ENCODE results near the gene MLC1.

MLC1 gene

GRCh38 chr22:50085211-50085972, at the start of gene MLC1:
TSS of gene MLC1 (minus strand) at chr22:50085426. CDS start at chr22:50084902, 524 bp downstream.
- in situ Hi-C loops (cut with HindIII; ENCODE audit: low sequenced_read_pairs) = no loop called here

GRCh38 chr22:50134481-50134880, 49.3 kb upstream of the MLC1 start:
- in situ Hi-C loops (cut with HindIII; ENCODE audit: low sequenced_read_pairs) = no loop called here

- in situ Hi-C loops (cut with HindIII; ENCODE audit: low sequenced_read_pairs) = no loop called here
Measured at GRCh38 chr22:50131894-50132293, 46.7 kb upstream of the MLC1 start.

- in situ Hi-C loops (cut with HindIII; ENCODE audit: low sequenced_read_pairs) = no loop called here
Measured at GRCh38 chr22:50129121-50129736, 44.0 kb upstream of the MLC1 start.

- in situ Hi-C loops (cut with HindIII; ENCODE audit: low sequenced_read_pairs) = no loop called here
Measured at GRCh38 chr22:50125029-50125428, 39.8 kb upstream of the MLC1 start.

GRCh38 chr22:50123119-50123518, 37.9 kb upstream of the MLC1 start:
- in situ Hi-C loops (cut with HindIII; ENCODE audit: low sequenced_read_pairs) = no loop called here

- in situ Hi-C loops (cut with HindIII; ENCODE audit: low sequenced_read_pairs) = no loop called here
Measured at GRCh38 chr22:50121202-50121740, 36.0 kb upstream of the MLC1 start.

GRCh38 chr22:50119768-50120251, 34.6 kb upstream of the MLC1 start:
- in situ Hi-C loops (cut with HindIII; ENCODE audit: low sequenced_read_pairs) = no loop called here

GRCh38 chr22:50119169-50119767, 34.0 kb upstream of the MLC1 start:
- in situ Hi-C loops (cut with HindIII; ENCODE audit: low sequenced_read_pairs) = no loop called here

- in situ Hi-C loops (cut with HindIII; ENCODE audit: low sequenced_read_pairs) = no loop called here
Measured at GRCh38 chr22:50118557-50119168, 33.4 kb upstream of the MLC1 start.

- in situ Hi-C loops (cut with HindIII; ENCODE audit: low sequenced_read_pairs) = no loop called here
Measured at GRCh38 chr22:50118129-50118528, 32.9 kb upstream of the MLC1 start.

- in situ Hi-C loops (cut with HindIII; ENCODE audit: low sequenced_read_pairs) = no loop called here
Measured at GRCh38 chr22:50117168-50117762, 32.0 kb upstream of the MLC1 start.

GRCh38 chr22:50115693-50116092, 30.5 kb upstream of the MLC1 start:
- in situ Hi-C loops (cut with HindIII; ENCODE audit: low sequenced_read_pairs) = no loop called here

- in situ Hi-C loops (cut with HindIII; ENCODE audit: low sequenced_read_pairs) = no loop called here
Measured at GRCh38 chr22:50114221-50115021, 29.2 kb upstream of the MLC1 start.

GRCh38 chr22:50112151-50113118, 27.2 kb upstream of the MLC1 start:
- in situ Hi-C loops (cut with HindIII; ENCODE audit: low sequenced_read_pairs) = no loop called here

- in situ Hi-C loops (cut with HindIII; ENCODE audit: low sequenced_read_pairs) = no loop called here
Measured at GRCh38 chr22:50111056-50111455, 25.8 kb upstream of the MLC1 start.

GRCh38 chr22:50107529-50107928, 22.3 kb upstream of the MLC1 start:
- in situ Hi-C loops (cut with HindIII; ENCODE audit: low sequenced_read_pairs) = no loop called here

- in situ Hi-C loops (cut with HindIII; ENCODE audit: low sequenced_read_pairs) = no loop called here
Measured at GRCh38 chr22:50105208-50106100, 20.2 kb upstream of the MLC1 start.
